Omental fat pad (tissue), 4 donors: ENCODE measurements around the gene CLSTN2. TPM values are rescaled to one million over a fixed set of nuclear protein-coding genes. Genes with fewer than 3 reads are reported as not detected.

Source experiments
- ATAC-seq: fragments of 150-250 bp; one replicate; pipeline ENCODE4 v1.9.1; 2016; ENCODE audit warnings: mild to moderate bottlenecking, moderate library complexity; ENCODE audit not compliant: low FRiP score
- DNase-seq: peaks from one replicate; pipeline ENCODE4 v3.0.0-alpha.2; 2019; ENCODE audit warnings: low spot score
- CTCF ChIP-seq, 3 donors: fragments of 450-650 bp; IDR thresholded peaks; one replicate each; pipeline ENCODE4 v1.5.1; 2016 to 2017; ENCODE audit warnings: antibody characterized with exemption in 3 of 3, mild to moderate bottlenecking in 3 of 3, moderate library complexity in 2 of 3
- total RNA-seq, 4 donors: library from RNA; depleted of rRNA; stranded (reverse); fragments of >200 nt; gene quantifications; one replicate each; pipeline ENCODE4 v1.1.0, GENCODE V29; 2016

Gene CLSTN2
- total RNA-seq, 4 donors from 2014 or later, result 20.0 to 40.5 (median 37.8) TPM

- TF ChIP-seq CTCF (IDR thresholded peaks at IDR 0.05), result no peak
- ATAC-seq (no peak), DNase-seq (no peak)
Observed at GRCh38 chr3:140246578-140246977, 311.6 kb downstream of the CLSTN2 start.

GRCh38 chr3:140247775-140248174 is 312.8 kb downstream of the CLSTN2 start:
- TF ChIP-seq CTCF (IDR thresholded peaks at IDR 0.05), result no peak
- no peak for DNase-seq
- no peak for ATAC-seq

DNA sequence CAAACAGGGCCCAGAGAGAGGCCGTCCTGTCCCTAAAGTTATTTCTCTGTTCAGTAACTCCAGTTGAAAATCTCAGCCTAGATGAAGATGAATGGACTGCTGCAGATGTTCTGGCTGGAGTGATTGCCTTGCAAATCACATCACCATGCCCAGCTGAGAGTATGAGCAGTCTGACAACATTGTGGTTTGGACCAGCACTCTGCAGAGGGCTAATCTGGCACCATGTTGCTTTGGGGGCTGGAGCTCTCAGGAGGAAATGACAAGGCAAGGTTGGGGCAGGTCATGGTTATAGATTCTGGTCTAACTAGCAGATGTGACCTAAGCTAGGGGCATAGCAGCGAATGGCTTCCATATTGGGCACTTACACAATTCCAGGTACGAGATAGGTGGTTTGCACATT is 314.2 kb downstream of the CLSTN2 start:
- ATAC-seq (no peak), DNase-seq (no peak)
- no peak for TF ChIP-seq CTCF (IDR thresholded peaks at IDR 0.05)

DNA sequence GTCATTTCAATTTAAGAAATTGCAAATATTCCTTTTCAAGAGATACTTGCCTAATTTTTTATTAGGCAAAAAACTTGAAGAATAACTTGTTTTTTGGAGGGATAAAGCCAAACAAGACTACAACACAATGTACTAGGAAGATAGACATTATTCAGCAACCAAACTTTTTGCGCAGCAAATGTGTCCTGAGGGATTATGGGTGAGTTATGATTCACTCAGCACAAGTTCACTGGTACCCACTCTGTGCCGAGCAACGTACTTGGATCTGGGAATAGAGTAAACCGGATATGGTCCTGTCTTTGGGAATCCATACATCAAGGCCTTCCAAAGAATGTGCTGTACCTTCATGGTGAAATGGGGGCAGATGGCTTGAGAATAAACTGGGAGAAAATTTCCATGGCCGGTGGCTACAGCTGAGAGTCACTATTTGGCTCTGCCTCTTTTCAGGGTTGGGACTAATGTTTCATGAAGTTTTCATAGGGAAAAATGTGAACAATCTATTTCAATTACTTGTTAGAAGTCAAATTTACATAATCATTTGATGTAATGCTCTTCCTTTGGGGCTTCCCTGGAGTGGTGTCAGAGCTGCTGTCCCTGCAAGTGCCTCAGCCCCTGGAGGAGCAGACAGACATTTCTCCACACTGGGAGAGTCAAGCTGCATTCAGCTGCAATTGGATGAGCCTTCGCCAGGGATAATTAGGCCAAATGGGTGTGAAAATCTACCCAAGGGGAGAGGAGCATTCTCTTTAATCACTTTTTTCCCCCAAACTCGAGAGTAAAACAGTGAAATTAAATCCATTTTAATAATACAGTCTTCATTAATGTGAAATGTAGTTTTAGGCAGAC is 315.2 kb downstream of the CLSTN2 start:
- ATAC-seq (no peak), DNase-seq (no peak)
- no peak for TF ChIP-seq CTCF (IDR thresholded peaks at IDR 0.05)

- ATAC-seq, result no peak
- DNase-seq, result no peak
- TF ChIP-seq CTCF (IDR thresholded peaks at IDR 0.05), result no peak
Observed at GRCh38 chr3:140250945-140251344, 316.0 kb downstream of the CLSTN2 start.

- TF ChIP-seq CTCF (IDR thresholded peaks at IDR 0.05), result no peak
- ATAC-seq (no peak), DNase-seq (no peak)
Observed at GRCh38 chr3:140251678-140252077, 316.7 kb downstream of the CLSTN2 start.
